ENCODE measurements around the gene FRAS1.

The FRAS1 gene

DNA sequence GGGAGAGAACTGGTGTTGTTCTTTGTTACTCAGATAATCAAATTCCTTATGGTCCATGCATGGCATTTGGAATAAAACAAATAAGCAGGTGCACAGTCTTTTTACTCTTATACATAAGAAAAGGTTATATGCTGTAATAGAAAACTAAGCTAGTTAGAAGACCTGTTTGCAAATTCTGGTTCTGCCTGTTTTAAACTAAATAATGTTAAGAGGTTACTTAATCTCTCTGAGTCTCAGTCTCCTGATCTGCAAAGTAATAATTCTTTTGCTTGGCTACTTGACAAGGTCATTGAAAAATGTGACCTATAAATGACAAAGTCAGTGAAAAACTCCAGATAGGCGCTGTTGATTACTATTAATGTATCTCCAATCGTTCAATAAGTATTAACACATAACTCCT is 451.9 kb downstream of the FRAS1 start:
- DNase-seq (ENCODE audit: low read depth in 2 of 2) = no peak

DNA sequence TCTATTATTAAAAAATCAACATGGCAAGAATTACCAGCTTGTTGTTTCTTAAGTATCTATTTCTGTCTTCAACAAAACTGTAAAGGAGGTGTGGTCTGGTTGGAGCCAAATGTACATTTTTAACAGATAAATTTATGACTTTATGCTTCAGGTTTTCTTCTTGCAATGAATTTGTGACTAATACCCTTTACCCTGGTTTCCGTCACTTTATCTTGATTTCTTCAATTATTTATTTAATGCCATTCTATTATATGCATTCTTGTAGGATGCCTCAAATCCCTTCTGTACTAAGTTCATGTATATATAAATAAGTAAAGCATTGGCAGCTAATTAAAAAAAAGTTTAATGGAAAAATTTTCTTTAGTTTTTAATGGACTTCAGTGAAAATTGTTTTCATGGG is 453.0 kb downstream of the FRAS1 start:
- DNase-seq (ENCODE audit: low read depth in 2 of 2) = no peak

DNA sequence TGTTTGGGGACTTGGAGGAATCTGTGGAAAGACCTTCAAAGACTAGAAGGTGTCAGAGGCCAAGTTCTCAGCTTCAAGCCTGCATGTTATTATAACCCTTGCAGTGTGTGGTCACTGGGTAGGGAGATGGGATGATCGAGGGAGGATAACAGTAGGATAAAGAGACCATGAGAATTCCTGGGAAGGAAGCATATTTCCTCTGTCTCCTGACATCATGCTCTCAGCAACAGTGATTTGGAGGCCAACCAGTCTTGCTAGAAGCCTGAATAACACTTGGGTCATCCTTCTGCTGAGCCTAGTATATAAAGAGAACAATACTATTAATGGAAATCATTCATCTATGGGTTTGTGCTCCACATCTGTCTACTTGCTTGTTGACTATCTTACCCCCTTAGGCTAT is 453.6 kb downstream of the FRAS1 start:
- DNase-seq (ENCODE audit: low read depth in 2 of 2) = no peak

DNA sequence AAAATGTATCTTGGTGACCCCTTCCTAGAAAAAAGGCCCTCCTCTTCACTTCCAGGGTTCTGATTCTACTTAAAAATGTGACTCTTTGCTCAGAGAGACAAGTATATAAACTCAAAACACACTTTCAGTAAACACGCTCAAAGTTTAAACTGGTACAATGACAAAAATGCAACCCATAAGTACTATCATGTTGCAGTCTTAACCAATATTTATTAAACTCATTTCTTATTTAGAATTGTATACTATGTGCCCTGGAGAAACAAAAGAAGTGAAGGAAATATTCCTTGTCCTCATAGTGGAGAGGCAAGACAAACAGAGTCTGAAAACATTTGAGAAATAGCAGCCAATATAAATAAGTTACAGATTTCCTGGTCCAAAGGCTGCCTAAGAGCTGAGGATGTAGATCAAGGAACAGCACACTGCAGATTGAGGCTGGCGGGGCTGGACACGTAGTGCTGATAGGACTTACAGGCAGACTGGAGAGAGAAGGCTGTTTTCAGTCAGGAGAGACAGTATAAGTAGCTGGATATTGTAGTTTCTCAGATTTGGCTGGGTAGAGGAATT is 455.3 kb downstream of the FRAS1 start:
- DNase-seq (ENCODE audit: low read depth in 2 of 2) = no peak

DNA sequence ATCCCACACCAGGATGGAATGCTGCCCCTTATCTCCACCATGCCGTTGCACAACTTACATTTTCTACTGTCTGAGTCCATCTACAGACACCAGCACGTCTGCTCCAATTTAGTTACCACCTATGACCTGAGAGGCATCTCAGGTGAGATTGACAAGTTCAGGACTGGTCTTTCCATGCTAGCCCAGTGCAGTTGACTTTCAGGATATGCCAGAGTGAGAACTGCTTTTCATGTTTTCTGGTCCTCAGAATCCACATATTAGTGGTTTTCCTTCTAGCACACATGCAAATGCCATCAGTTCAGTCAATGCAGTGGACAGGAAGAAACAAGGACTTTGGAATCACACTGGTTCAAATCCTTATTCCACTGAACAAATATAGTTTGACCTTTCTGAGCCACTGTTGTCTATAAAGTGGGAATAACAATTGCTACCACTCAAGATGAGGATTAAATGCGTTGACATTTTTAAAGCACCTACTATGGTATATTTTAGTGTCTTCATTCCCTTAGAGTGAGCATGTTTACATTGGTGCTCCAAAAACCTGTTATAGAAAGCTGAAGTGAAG is 456.4 kb downstream of the FRAS1 start:
- DNase-seq (ENCODE audit: low read depth in 2 of 2) = no peak

DNA sequence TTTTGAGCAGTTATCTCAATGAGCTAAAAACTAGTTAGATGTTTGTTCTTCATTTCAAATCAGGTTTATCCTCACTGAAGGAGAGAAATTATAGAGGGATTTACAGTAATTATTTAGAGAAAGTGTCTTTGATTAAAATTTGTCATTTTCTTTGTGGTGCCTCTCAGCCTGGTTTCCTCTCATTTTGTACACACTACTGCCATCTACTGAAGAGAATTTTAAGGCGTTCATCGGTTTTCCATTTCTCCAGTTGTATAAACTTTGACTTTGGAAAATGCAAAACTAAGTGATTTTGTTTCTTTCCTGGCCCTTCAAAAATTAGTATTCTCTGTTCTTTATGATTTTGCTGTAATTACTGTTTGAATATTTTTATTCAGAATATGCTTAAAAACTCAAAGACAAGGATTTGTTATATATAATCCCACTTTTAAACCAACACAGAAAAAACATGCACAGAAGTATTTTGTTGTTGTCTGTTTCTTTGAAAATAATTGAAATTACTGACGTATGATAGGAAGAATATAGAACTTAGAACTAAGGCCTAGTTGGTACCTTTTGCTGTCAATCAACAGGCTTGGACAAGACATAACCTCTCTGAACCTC is 460.0 kb downstream of the FRAS1 start:
- DNase-seq (ENCODE audit: low read depth in 2 of 2) = no peak

DNA sequence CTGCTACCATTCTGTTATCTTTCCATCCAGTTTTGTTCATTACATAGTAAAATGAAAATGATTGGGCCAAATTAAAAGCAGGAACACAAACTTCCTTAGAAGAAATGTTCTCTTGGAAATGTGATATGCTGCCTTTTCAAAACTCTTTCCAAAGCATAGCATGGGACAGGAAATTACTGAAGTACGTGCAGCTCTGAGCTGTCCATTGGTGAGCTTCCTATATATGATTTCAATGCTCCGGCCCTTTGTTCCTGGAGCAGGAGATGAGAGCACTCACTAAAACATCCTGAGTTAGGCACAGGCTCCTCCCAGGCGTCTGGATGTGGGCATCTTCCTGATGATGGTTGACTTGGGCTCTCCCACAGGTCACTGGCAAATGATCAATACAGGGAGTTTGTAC is 461.4 kb downstream of the FRAS1 start:
- no peak for DNase-seq (ENCODE audit: low read depth in 2 of 2)

DNA sequence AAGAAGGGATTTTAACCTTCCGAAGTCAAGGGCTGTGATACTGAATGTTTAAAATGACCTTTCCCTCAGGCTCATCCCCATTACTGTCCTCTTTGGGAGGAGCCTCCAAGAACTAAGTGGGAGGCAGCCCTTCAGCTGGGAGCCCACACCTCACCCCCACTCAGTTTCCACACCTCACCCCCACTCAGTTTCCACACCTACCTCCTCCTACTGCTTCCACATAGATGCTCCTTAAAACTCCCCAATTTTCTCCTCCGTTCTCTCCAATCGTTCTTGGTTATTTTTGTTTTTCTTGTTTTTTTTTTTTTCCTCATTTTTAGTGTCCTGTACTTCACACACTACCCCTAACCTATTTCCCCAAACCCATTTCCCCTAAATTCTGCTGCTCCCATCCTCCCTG is 462.8 kb downstream of the FRAS1 start:
- DNase-seq (ENCODE audit: low read depth in 2 of 2) = no peak

DNA sequence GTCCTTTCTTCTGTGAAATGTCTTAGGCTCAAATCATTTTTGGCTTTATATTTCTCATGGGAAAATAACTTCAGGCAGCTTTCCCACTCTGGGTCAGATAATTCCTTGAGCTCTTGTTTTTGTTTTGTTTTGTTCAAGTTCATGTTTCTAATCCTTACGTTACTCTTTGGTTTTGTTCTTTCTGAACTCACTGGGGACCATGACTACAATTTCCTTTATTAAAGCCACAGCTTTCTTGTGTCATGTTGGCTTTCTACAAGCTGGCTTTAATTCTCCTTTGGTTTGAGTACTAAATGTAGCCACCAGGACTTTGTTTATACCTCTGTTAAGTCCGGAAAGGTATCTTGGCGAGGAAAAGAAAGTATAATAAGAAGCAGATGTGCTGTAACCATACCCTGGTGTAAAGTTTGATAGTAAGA is 463.7 kb downstream of the FRAS1 start:
- no peak for DNase-seq (ENCODE audit: low read depth in 2 of 2)

DNA sequence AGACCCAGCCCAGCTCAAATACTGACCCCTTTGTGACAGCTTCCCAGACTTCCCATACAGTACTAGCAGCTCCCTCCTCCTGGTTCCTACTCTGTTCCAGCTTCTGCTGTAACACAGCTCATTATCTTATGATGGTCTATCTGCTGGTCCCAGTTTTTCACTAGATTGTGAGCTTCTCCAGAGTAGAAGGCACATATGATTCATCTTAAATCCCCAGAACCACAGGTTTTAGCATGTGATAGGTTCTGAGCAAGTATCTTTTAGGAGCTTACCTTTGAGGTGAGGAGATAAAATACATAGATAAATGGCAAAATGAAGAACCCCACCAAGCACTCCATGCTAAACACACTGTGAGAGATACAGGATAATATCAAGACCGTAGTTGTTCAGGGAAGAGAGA is 466.9 kb downstream of the FRAS1 start:
- DNase-seq (ENCODE audit: low read depth in 2 of 2) = no peak

DNA sequence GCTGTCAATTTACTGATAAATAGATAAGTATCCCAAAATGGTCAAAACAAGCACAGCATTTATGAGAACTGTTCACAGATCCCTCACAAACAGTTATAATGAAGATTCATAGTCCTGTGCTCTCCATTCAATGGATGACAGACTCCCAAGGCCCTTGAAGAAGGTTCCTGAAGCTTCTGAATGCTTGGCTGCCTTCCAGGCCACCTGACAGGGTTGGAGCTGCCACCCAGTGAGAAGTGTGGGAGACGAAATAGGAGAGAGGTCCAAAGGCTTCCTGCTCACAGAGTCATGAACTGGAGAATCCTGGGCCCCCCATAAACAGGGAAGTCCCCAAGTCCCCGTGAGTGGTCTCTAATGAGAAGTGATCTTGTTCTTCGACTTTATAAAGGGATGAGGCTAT is 468.4 kb downstream of the FRAS1 start:
- no peak for DNase-seq (ENCODE audit: low read depth in 2 of 2)

DNA sequence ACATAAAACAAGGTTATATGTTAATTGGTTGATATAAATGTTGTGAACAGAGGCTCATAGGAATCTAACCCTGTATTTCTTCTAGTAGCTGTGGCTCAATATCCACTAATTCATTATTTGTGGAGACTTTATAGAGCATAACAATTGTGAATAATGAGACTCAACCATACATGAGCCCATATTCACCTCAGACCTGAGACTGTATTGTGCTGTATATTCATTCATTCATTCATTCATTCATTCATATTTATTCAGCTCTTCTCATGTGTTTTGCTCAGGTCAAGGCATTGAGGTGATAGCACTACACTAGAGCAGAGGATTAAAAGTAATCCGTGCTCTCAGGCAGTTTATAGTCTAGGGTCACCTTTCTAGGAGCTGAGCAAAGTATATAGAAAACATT is 470.0 kb downstream of the FRAS1 start:
- no peak for DNase-seq (ENCODE audit: low read depth in 2 of 2)

DNA sequence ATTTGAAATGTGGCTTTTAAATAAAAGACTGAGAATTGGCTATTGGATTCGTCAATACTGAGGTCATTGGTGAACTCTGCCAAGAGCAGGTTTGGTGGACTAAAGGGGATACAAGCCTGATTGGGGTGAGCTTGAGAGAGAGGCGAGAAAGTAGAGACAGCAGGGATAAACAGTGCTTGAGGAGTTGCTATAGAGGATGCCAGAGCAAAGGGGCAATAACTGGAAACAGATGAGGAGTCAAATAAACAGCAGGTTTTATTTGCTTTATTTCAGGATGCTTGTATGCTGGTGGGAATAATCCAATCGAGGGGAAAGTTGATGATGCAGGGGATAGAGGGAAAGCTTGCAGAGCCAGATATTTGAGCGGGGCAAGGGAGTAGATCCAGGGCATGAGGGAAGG is 470.4 kb downstream of the FRAS1 start:
- DNase-seq (ENCODE audit: low read depth in 2 of 2) = no peak

DNA sequence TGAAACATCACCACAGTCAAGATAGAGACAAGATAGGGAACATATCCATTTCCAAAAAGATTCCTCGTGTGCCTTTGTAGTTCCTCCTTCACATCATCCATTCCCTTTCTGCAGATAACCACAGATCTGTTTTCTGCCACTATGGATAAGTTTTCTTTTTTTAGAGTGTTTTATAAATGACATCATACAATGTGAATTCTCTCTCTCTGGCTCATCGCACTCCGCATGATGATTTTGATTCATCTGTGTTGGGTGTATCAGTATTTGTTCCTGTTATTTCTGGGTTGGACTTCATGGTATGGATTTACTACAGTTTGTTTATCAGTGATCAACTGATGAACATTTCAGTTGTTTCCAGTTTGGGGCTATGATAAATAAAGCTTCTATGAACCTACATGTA is 471.2 kb downstream of the FRAS1 start:
- no peak for DNase-seq (ENCODE audit: low read depth in 2 of 2)

DNA sequence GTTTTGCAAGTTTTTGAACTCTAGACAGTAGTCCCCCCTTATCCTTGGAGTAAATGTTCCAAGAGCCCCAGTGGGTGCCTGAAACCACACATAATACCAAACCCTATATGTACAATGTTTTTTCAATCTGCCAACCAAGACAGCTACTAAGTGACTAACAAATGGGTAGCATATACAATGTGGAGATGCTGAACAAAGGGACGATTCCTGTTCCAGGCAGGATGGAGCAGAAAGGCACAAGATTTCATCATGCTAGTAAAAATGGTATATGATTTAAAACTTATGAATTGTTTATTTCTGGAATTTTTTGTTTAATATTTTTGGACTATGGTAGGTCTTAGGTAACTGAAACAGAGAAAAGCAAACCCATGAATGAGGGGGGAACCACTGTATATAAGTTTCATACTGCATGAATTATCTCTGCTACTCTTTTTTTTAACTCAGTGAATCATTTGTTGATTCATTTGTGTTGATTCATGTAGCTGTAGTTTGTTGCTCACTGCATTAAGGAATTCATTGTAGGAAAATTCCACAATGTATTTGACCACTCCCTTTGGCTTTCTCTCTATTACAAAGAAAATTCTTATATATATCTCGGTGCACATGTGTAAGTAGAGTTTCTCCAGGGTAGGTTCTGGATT is 472.6 kb downstream of the FRAS1 start:
- DNase-seq (ENCODE audit: low read depth in 2 of 2) = no peak

DNA sequence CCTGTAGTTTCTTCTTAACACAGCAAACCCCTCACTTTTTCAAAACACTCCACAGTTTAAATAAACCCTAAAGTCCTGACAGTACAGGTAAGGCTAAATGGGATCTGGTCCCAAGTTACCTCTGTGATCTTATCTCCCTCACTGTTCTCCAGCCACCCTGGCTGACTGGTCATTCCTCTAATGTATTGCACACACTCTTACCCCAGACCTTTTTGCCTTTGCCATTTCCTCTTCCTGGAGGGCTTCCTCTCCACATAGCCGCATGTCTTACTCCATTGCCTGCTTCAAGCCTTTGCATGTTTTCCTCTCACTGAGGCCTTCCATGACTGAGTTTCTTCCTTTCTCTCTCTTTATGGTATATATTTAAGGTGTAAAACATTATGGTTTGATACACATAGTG is 474.9 kb downstream of the FRAS1 start:
- no peak for DNase-seq (ENCODE audit: low read depth in 2 of 2)

DNA sequence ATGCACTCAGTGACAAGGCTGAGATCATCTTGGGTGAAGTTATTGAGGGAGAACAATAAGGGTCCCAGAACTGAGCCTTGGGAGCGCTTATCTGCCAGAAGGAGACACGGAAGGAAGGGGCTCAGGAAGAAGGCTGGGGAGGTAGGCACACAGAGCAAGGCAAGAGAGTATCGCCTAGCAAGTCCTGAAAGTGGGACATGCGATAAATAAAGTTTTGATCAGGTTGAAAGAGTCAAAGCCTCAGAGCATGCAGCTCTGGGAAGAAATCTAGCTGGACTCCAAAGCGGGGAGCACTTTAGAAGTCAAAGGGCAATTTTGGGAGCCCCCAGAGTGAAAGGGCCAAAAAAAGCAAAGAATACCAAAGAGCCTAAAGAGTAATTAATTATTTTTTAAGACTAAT is 476.7 kb downstream of the FRAS1 start:
- no peak for DNase-seq (ENCODE audit: low read depth in 2 of 2)

DNA sequence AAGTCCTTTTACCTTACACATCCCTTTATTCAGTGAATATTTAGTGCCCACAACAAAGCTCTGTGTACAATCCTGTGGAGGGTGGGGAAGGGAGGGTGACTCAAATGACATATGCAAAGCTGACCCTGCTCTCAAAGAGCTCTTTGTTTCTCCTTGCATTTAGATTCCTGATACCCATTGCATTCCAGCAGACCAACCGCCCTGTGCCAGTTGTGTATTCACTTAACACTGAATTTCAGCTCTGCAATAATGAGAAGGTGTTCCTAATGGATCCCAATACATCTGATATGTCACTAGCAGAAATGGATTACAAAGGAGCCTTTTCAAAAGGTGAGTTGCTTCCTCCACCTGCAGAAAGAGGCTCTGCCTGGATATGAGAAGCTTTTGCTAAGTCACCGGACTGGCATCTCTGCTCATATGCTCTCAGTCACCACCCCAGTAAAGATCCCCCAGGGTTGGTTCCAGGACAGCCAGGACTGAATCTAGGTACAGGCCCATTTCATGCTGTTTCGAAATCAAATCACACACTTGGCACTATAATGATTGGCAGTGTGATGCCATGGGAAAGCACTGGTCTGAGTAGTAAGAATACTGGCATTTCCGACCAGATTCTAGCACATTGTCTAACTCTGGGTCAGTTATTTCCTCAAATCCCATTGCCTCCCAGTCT is 477.3 kb downstream of the FRAS1 start:
- DNase-seq (ENCODE audit: low read depth in 2 of 2) = no peak

DNA sequence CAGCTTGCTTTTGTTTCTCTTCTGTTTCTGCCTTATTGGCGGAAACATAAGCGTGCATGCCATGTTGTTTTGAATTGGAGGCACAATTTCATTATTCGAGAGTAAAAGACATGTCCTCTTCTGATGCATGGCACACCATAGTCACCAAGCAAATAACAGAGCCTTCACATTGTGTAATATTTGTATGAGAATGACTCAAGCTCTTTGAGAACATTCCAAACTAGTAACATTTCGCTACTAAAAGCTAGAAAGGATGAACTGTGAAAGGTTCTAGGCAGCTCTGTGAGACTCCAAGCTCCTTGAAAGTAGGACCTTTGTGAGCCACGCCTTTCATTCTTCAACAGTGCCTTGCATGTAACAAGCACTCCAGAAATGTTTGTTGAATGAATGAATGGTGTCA is 485.2 kb downstream of the FRAS1 start:
- DNase-seq (ENCODE audit: low read depth in 2 of 2) = no peak

DNA sequence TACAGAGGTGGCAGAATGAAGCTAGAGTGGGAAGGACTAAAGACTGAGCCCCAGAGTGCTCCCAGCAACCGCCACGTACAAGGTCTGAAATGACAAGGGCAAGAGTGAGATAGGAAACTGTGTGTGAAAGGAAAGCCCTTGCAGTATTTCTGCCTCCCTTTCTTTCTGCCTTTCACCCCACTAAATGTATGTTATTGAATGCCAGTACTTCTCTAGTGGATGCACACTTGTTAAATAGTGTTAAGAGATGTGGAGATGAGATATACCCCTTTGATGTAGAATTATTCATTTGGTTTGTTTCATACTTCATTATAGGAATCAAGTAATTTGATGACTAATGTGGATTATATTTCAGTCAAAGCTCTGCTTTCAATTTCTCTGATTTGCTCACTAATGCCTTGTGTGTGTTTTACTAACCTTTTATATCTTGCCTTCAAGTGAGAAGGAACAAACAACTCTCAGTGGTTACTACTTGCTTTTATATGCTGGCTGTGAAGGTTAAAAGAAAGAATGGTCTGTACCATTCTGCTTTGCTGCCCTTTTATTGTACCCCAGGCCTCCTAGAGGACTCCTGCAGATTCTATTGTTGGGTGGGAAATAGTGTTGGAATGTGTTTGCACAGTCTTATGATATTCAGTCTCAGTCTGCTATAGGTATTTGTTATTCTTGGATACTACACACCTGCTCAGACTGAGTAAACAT is 486.5 kb downstream of the FRAS1 start:
- no peak for DNase-seq (ENCODE audit: low read depth in 2 of 2)

DNA sequence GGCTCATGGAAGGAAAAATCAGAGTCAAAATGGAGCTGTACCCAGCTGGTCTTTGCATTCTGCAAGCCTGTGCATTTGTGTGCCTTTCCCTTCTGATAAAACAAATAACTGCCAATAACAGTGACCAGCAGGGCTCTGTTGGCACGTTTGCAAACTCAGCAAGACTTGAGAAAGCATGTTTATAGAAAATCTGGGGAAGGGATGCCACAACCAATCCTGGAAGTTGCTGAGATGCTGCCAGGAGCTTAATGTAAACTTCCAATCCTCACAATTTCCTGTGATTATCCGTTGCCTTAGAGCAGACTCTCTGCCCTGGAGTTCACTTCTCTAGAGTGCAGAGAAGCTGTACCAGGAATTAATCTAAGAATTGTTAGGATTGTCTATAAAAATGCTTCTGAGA is 487.6 kb downstream of the FRAS1 start:
- DNase-seq (ENCODE audit: low read depth in 2 of 2) = no peak

Data from stimulated activated CD8-positive, alpha-beta memory T cell treated with anti-CD3 and anti-CD28 coated beads, Interleukin-15, amount 100 ng/mL, for 48 hours (primary cell).